K562 (cell line): ENCODE results near the gene DNAJC2. TPM values are rescaled to one million over a fixed set of nuclear protein-coding genes. Genes with fewer than 3 reads are reported as not detected.

ENCODE experiments used
- ARID3B ChIP-seq: fragments of 250-450 bp; sonication (Bioruptor Pico); IDR thresholded peaks from 2 replicates; pipeline ENCODE4 v1.4.0; 2020; ENCODE audit warnings: borderline replicate concordance
- E4F1 ChIP-seq: fragments of 250-450 bp; sonication (Bioruptor Pico); IDR thresholded peaks from 2 replicates; pipeline ENCODE4 v1.5.0; 2021; ENCODE audit warnings: mild to moderate bottlenecking, borderline replicate concordance
- ELK3 ChIP-seq: fragments of 450-650 bp; formaldehyde crosslinking; IDR thresholded peaks from 2 replicates; pipeline ENCODE4 v1.4.0; 2020; ENCODE audit warnings: mild to moderate bottlenecking
- FOXA1 ChIP-seq: fragments of 450-650 bp; IDR thresholded peaks from 2 replicates; pipeline ENCODE4 v1.6.1; 2016; ENCODE audit warnings: mild to moderate bottlenecking, borderline replicate concordance
- FOXJ2 ChIP-seq: fragments of 200-800 bp; sonication (Bioruptor generic); IDR thresholded peaks from 2 replicates; pipeline ENCODE4 v1.6.1; 2016; ENCODE audit warnings: missing genetic modification characterization, missing compliant biosample characterization
- GTF2E2 ChIP-seq: fragments of 200-800 bp; sonication (Bioruptor generic); IDR thresholded peaks from 2 replicates; pipeline ENCODE4 v1.6.1; 2016; ENCODE audit warnings: missing genetic modification characterization, missing compliant biosample characterization
- MAFG ChIP-seq: fragments of 450-650 bp; conservative IDR thresholded peaks from 2 replicates; pipeline ENCODE4 v1.6.1; 2016; ENCODE audit warnings: missing genetic modification characterization, missing compliant biosample characterization
- MCM3 ChIP-seq: fragments of 450-650 bp; IDR thresholded peaks from 2 replicates; pipeline ENCODE4 v1.6.1; 2016
- OTX1 ChIP-seq: fragments of 450-650 bp; formaldehyde crosslinking; IDR thresholded peaks from 2 replicates; pipeline ENCODE4 v1.4.0; 2022; ENCODE audit warnings: mild to moderate bottlenecking
- RFX7 ChIP-seq: fragments of 250-450 bp; sonication (Bioruptor Pico); IDR thresholded peaks from 2 replicates; pipeline ENCODE4 v1.5.1; 2021; ENCODE audit warnings: mild to moderate bottlenecking
- SIN3B ChIP-seq: fragments of 450-650 bp; IDR thresholded peaks from 2 replicates; pipeline ENCODE4 v1.6.1; 2017; ENCODE audit warnings: low read depth, mild to moderate bottlenecking, moderate library complexity
- SNRNP70 ChIP-seq: fragments of 200-400 bp; formaldehyde crosslinking; optimal IDR thresholded peaks from 2 replicates; pipeline ENCODE3; 2017; ENCODE audit warnings: low read depth, low read length
- TEAD4 ChIP-seq, 2 experiments: sonication (generic) in 1 of 2; formaldehyde crosslinking in 1 of 2; IDR thresholded peaks; 2 replicates each; pipeline versions ENCODE4 v1.6.1 to v1.8.0; 2012 to 2022; ENCODE audit warnings: borderline replicate concordance in 1 of 2, inconsistent platforms in 1 of 2, low read length in 1 of 2, mild to moderate bottlenecking in 1 of 2, missing genetic modification reagents in 1 of 2
- TOE1 ChIP-seq, 2 experiments: fragments of 450-650 bp in 1 of 2; sonication (generic) in 1 of 2; formaldehyde crosslinking in 1 of 2; IDR thresholded peaks; 2 replicates each; pipeline versions ENCODE4 v1.7.1 to v1.8.0; 2016 to 2022; ENCODE audit warnings: borderline replicate concordance in 2 of 2, mild to moderate bottlenecking in 2 of 2, antibody characterized with exemption in 1 of 2, inconsistent platforms in 1 of 2, low read depth in 1 of 2, missing genetic modification reagents in 1 of 2, moderate library complexity in 1 of 2
- XRCC5 ChIP-seq: fragments of 200-400 bp; formaldehyde crosslinking; IDR thresholded peaks from 2 replicates; pipeline ENCODE4 v1.6.1; 2017; ENCODE audit warnings: low read depth, mild to moderate bottlenecking, low read length
- ZBTB43 ChIP-seq: sonication (generic); formaldehyde crosslinking; IDR thresholded peaks from 2 replicates; pipeline ENCODE4 v1.8.0; 2023; ENCODE audit warnings: mild to moderate bottlenecking, missing genetic modification reagents
- ZEB2 ChIP-seq: fragments of 450-650 bp; IDR thresholded peaks from 2 replicates; pipeline ENCODE4 v1.6.1; 2016
- ZNF274 ChIP-seq: IDR thresholded peaks from 2 replicates; pipeline ENCODE4 v1.6.1; 2011; ENCODE audit warnings: low read depth, mild to moderate bottlenecking, low read length, moderate library complexity, borderline replicate concordance
- ZNF324 ChIP-seq: fragments of 250-450 bp; sonication (Bioruptor Pico); IDR thresholded peaks from 2 replicates; pipeline ENCODE4 v1.4.0; 2020; ENCODE audit warnings: mild to moderate bottlenecking
- polyA plus RNA-seq, 8 experiments: library from polyadenylated mRNA; depleted of rRNA in 4 of 8; stranded (reverse) in 5 of 8; unstranded in 3 of 8; fragments of >200 nt; fragmentation: Nextera tagmentation in 2 of 8; fragmentation: Illumina TruSeq in 1 of 8; extraction: Ambion mirVana in 2 of 8; extraction: Trizol in 1 of 8; gene quantifications; 2 replicates each; pipeline versions ENCODE4 v1.2.1 to v1.2.3, GENCODE V29; 2011 to 2014; ENCODE audit warnings: inconsistent platforms in 1 of 8, missing spikeins in 1 of 8
- total RNA-seq, 7 experiments: library from RNA; depleted of rRNA in 6 of 7; stranded (reverse); fragments of >200 nt in 6 of 7; fragmentation: Illumina TruSeq in 2 of 7; extraction: Trizol in 2 of 7; gene quantifications; 2 replicates each; pipeline versions ENCODE4 v1.2.1 to v1.2.3, GENCODE V29; 2011 to 2021; ENCODE audit warnings: low replicate concordance in 1 of 7

The DNAJC2 gene
- total and polyA plus RNA-seq, 9 of the 15 experiments (the other 6 are each of a cell fraction or from before 2014, with no cell fraction given): 40.2 to 157 (median 92.1) TPM

GRCh38 chr7:103344453-103345149, at the start of gene DNAJC2 (continued):
- TF ChIP-seq ELK3 (no peak), XRCC5 (peak; percentile 81), ZBTB43 (CRISPR knock-in tag) (no peak), RFX7 (CRISPR knock-in tag) (no peak), ZNF274 (no peak), ZNF324 (no peak), SNRNP70 (no peak), MCM3 (no peak), SIN3B (peak; percentile 83), ZEB2 (peak; percentile 98), MAFG (tag) (peak; percentile 54), FOXJ2 (tag) (no peak), OTX1 (peak; percentile 93), FOXA1 (no peak), GTF2E2 (tag) (peak; percentile 93), E4F1 (CRISPR knock-in tag) (no peak), TEAD4 (IDR thresholded peaks at IDR 0.05; ENCODE audit: low read length) (peak; percentile 70), TEAD4 (CRISPR knock-in tag; IDR thresholded peaks at IDR 0.05; ENCODE audit: borderline replicate concordance) (peak; percentile 17; the same call in 1 of the 2 replicates), TOE1 (IDR thresholded peaks at IDR 0.05; ENCODE audit: borderline replicate concordance) (peak; percentile 62; the same call in 1 of the 2 replicates), TOE1 (CRISPR knock-in tag; IDR thresholded peaks at IDR 0.05; ENCODE audit: borderline replicate concordance, low read depth) (no peak), ARID3B (CRISPR knock-in tag) (no peak)
